GM12864 (cell line): ENCODE measurements around the gene MAGOH.
A peak's percentile ranks its signal among the peaks of the same experiment; 100 is the strongest.

Experiments
- DNase-seq: peaks from one replicate; pipeline ENCODE4 v3.0.0-alpha.2; 2011; ENCODE audit warnings: low read depth
- H3K4me3 ChIP-seq: 2 replicates; pipeline ENCODE4 v1.5.1; 2011; ENCODE audit warnings: mild to moderate bottlenecking, low read depth, low read length, control low read depth
- TF ChIP-seq, protein P1 (sequence below): IDR thresholded peaks from 2 replicates; pipeline ENCODE4 v1.5.1; 2011; ENCODE audit warnings: low read depth, mild to moderate bottlenecking, moderate library complexity, low read length, control low read depth, inconsistent platforms; ENCODE audit errors: missing control alignments

The MAGOH gene

DNA sequence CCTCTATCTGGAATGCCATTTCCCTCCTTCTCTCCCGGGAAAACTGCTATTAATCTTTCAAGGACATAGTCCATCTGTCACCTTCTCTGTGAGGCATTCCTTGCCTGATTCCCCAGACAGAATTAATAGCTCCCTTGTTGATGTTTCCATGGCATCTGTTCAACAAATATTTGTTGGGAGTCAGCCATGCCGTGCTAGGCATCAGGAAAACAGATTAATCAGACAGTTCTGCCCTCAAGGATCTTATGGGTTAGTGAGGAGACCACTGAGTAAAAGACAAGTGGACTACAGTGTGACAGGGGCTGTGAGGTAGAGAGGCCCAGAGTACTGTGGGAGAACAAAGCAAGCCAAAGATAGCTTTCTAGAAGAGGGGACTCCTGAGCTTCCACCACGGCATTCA lies 11.4 kb upstream of the MAGOH start:
- DNase-seq, result no peak
- no peak overlapping the region for H3K4me3 ChIP-seq
- TF ChIP-seq, protein P1, sequence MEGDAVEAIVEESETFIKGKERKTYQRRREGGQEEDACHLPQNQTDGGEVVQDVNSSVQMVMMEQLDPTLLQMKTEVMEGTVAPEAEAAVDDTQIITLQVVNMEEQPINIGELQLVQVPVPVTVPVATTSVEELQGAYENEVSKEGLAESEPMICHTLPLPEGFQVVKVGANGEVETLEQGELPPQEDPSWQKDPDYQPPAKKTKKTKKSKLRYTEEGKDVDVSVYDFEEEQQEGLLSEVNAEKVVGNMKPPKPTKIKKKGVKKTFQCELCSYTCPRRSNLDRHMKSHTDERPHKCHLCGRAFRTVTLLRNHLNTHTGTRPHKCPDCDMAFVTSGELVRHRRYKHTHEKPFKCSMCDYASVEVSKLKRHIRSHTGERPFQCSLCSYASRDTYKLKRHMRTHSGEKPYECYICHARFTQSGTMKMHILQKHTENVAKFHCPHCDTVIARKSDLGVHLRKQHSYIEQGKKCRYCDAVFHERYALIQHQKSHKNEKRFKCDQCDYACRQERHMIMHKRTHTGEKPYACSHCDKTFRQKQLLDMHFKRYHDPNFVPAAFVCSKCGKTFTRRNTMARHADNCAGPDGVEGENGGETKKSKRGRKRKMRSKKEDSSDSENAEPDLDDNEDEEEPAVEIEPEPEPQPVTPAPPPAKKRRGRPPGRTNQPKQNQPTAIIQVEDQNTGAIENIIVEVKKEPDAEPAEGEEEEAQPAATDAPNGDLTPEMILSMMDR, result no peak

DNA sequence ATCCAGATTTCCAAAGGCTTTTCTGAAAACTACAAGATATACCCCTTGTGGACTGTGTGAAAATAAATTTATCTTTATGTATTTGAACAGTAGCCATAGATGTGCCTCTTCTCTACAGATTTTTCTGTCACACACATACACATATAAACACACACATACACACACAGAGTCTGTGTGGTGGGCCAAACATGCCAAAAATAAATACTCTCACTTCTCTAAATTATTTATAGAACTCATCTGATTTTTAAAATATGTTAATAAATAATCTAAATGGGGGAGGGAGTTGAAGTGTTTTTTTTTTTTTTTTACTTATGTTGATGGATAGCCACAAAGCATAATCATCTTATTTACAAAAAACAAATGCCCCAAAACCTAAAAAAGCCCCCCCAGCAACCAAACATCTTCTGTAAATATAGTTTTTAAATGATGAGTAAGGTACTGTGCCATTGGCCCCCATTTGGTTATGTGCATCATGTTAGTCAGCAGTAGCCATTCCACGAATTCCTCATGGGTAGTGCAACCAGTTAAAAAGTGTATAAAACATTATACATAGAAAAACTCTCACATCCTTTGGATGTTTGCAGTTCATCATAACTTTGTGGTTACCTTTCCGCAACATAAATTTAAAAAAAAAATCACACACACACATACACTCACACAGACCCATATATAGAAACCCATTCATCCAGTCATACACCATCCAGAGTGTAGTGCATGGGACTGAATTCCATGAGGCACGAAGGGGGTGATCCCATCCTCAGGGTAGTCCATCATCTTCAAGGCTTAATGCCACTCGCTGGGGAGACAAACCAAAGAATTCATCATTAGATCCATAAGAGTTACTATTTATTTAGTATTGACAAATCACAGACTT lies 8.2 kb upstream of the MAGOH start:
- DNase-seq, result no peak
- TF ChIP-seq, protein P1, result no peak
- no peak overlapping the region for H3K4me3 ChIP-seq

DNA sequence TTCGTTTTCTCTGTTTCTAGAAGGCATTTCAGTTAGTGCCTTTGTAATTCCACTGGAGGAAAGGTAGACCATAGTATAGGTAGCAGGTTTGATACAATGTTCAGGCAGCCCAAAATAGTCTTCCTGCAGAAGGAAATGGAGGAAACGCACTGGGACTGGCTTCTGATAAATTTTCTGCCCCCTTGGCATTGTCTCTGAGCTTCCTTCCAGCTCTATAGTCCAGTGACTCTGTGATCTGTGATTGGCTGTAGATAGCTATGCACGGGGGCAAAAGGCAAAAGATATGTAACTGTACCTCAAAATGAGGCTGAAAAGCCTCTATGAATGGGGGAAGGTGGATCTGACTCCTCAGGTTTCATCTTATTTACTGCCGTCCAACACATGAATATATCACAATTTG lies 5.8 kb upstream of the MAGOH start:
- no peak overlapping the region for H3K4me3 ChIP-seq
- no peak for DNase-seq
- TF ChIP-seq, protein P1, result no peak

DNA sequence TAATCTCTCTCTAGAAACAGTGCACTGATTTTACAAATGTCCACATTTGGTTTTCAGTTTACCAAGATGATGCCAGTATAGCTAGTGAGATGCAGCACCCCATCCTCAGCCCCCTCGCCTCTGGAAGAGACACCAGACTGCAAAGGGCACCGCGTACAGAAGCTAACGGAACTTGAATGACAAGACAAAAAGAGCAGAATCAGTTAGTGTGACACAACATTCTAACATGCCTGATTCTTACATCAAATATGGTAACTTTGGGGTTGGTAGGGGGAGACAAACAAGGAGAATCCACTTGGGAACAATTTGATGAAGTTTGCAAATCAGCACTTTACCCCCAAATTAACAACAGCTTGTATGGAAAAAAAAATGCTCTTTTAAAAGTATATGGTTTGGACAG lies 4.1 kb upstream of the MAGOH start:
- H3K4me3 ChIP-seq, result no peak overlapping the region

DNA sequence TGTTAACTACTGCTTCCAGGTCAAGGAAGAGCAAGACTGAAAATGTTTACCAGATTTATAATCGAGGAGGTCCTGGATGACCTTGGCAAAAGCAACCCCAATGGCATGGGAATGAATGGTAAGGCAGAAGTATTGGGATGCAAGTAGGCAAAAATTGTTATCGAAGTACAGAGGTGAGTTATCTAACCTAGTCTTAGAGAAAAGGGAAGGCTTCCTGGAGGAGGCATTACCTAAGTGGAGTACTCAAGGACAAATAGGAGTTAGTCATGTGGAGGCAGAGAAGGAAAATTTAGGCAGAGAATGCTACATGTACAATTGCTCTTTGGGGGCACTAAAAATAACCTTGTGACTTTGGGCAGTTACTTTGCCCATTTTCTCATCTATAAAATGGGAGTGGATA lies 3.5 kb upstream of the MAGOH start:
- DNase-seq, result no peak
- H3K4me3 ChIP-seq, result no peak overlapping the region
- TF ChIP-seq, protein P1, result no peak

More for the DNA sequence above, 4.1 kb upstream of the MAGOH start:
- DNase-seq, result no peak
- TF ChIP-seq, protein P1, result no peak

DNA sequence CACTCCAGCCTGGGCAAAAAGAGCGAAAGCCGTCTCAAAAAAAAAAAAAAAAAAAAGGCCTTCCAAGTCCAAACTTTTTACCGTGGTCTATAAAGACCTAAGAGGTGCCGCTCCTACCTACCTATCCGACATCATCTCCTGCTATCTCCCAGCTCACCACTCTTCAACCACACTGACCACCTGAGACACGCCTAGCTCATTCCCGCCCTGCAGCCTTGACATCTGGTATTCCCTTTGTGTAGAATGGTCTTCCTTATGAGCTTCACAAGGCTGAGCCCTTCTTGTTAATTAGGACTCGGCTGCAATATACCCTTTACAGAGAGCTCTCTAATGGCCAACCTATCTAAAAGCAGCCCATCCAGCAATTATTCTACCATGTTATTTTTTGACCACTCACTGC lies 680 bp downstream of the MAGOH start:
- no peak for DNase-seq
- H3K4me3 ChIP-seq, result peak overlapping the region; percentile 93
- TF ChIP-seq, protein P1, result no peak

DNA sequence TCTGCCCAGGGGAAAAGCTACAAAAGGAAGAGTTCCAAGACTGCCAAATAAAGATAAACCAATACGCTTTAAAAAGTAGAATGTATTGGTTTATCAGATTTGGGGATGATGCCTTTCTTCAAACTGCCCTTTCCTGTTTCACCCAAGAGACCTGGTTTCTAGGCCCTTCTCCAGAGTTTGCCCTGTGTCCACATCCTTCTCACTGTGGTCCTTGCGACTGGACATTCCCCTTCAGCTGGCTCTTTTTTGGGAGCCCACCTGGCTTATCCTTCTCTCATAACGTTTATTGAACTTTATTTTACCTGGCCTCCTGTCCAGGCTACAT lies 17.4 kb downstream of the MAGOH start:
- H3K4me3 ChIP-seq, result peak overlapping the region; percentile 92
- TF ChIP-seq, protein P1, result no peak
- DNase-seq, result no peak
